Ramos (cell line): ENCODE results near the gene RSPH3.
"Not testable (repeated sequence)": the region's sequence is repeated elsewhere in the genome, so short reads cannot be mapped to it uniquely, and the experiment has no call there.

Source experiments
- in situ Hi-C: fragments of 300-500 bp; cut with MboI; formaldehyde crosslinking; loops from one replicate; pipeline ENCODE4 v1.14.3; 2022; ENCODE audit warnings: low sequenced_read_pairs; ENCODE audit not compliant: unreplicated experiment

RSPH3 gene

GRCh38 chr6:159031846-159032245 is 31.8 kb upstream of the RSPH3 start:
- in situ Hi-C loops: no loop called here

GRCh38 chr6:159030168-159030567 is 30.2 kb upstream of the RSPH3 start:
- in situ Hi-C loops: no loop called here

GRCh38 chr6:159025224-159025623 is 25.2 kb upstream of the RSPH3 start:
- in situ Hi-C loops: not testable (repeated sequence)

GRCh38 chr6:159023893-159024292 is 23.9 kb upstream of the RSPH3 start:
- in situ Hi-C loops: no loop called here

GRCh38 chr6:159020011-159020410 is 20.0 kb upstream of the RSPH3 start:
- in situ Hi-C loops: no loop called here

- in situ Hi-C loops: no loop called here
Observed at GRCh38 chr6:159017757-159018559, 18.0 kb upstream of the RSPH3 start.

GRCh38 chr6:159014406-159014805 is 14.4 kb upstream of the RSPH3 start:
- in situ Hi-C loops: loop anchor here (5.0 kb wide), 1 partner anchor 88 kb away; no protein-coding TSS in a partner anchor

GRCh38 chr6:159013229-159013628 is 13.2 kb upstream of the RSPH3 start:
- in situ Hi-C loops: loop anchor here (5.0 kb wide), 1 partner anchor 89 kb away; no protein-coding TSS in a partner anchor

- in situ Hi-C loops: loop anchor here (5.0 kb wide), 1 partner anchor 90 kb away; no protein-coding TSS in a partner anchor
Observed at GRCh38 chr6:159012201-159012600, 12.2 kb upstream of the RSPH3 start.

- in situ Hi-C loops: loop anchor here (5.0 kb wide), 1 partner anchor 92 kb away; no protein-coding TSS in a partner anchor
Observed at GRCh38 chr6:159010037-159010612, 10.1 kb upstream of the RSPH3 start.

GRCh38 chr6:159008656-159009288 is 8.8 kb upstream of the RSPH3 start:
- in situ Hi-C loops: loop anchor here (5.0 kb wide), 1 partner anchor 124 kb away; no protein-coding TSS in a partner anchor

- in situ Hi-C loops: loop anchor here (5.0 kb wide), 1 partner anchor 125 kb away; no protein-coding TSS in a partner anchor
Observed at GRCh38 chr6:159007510-159007909, 7.5 kb upstream of the RSPH3 start.

- in situ Hi-C loops: loop anchor here (5.0 kb wide), 1 partner anchor 127 kb away; no protein-coding TSS in a partner anchor
Observed at GRCh38 chr6:159005436-159005835, 5.4 kb upstream of the RSPH3 start.

- in situ Hi-C loops: no loop called here
Observed at GRCh38 chr6:159004592-159004991, 4.6 kb upstream of the RSPH3 start.

GRCh38 chr6:159002432-159003155 is 2.6 kb upstream of the RSPH3 start:
- in situ Hi-C loops: no loop called here

GRCh38 chr6:158999154-158999665 is 792 bp downstream of the RSPH3 start:
- in situ Hi-C loops: no loop called here

GRCh38 chr6:158996856-158997255 is 3.1 kb downstream of the RSPH3 start:
- in situ Hi-C loops: no loop called here

GRCh38 chr6:158993639-158994038 is 6.4 kb downstream of the RSPH3 start:
- in situ Hi-C loops: no loop called here

- in situ Hi-C loops: no loop called here
Observed at GRCh38 chr6:158991017-158991723, 8.8 kb downstream of the RSPH3 start.
